ENCODE results near the gene HSPB3.

DNA sequence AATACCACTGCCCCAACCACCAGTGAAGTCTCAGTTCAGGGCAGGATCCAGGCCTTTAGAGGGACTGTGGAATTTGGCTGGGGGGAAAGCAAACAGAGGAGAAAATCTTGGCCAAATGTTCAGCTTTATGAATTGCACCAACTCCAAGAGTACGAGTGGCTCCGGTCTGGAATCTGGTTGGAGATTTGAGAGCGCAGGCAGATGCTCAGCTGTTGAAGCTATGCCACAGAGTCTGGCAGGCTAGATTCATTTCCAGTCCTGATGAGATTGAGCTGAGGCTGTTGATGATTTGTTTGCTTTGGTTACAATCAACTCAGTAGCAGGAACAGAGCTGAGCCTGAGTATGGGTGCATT lies 9.1 kb upstream of the HSPB3 start:
- no peak for TF ChIP-seq POLR2A (IDR thresholded peaks at IDR 0.05)
- TF ChIP-seq, protein P1, sequence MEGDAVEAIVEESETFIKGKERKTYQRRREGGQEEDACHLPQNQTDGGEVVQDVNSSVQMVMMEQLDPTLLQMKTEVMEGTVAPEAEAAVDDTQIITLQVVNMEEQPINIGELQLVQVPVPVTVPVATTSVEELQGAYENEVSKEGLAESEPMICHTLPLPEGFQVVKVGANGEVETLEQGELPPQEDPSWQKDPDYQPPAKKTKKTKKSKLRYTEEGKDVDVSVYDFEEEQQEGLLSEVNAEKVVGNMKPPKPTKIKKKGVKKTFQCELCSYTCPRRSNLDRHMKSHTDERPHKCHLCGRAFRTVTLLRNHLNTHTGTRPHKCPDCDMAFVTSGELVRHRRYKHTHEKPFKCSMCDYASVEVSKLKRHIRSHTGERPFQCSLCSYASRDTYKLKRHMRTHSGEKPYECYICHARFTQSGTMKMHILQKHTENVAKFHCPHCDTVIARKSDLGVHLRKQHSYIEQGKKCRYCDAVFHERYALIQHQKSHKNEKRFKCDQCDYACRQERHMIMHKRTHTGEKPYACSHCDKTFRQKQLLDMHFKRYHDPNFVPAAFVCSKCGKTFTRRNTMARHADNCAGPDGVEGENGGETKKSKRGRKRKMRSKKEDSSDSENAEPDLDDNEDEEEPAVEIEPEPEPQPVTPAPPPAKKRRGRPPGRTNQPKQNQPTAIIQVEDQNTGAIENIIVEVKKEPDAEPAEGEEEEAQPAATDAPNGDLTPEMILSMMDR (IDR thresholded peaks at IDR 0.05) = no peak

Data from testis (tissue), 2 donors.